ENCODE results near the gene PRKAR2A. TPM values are rescaled to one million over a fixed set of nuclear protein-coding genes. Genes with fewer than 3 reads are reported as not detected.
A peak's percentile ranks its signal among the peaks of the same experiment; 100 is the strongest.

Gene PRKAR2A
- total and polyA plus RNA-seq, 9 of the 15 experiments (the other 6 are each of a cell fraction or from before 2014, with no cell fraction given): 15.9 to 84.5 (median 37.6) TPM

DNA sequence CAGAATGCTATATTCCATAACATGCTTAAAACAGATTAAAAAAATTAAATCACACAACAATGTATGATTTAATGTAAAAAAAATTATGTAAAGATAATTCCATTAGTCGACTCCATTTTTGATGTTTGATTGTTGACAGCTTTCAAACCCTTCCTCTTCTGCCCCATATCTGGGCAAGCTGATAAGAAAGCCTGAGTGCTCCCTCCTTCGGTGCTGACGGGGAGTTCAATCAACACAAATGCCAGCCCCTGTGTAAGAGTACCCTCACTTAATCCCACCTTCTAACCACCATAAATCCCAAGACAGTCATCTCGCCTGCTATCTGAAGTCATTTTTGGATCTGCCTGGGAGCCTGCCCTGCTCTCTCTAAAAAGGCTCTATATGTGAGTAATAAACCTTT, 70.8 kb downstream of the PRKAR2A start:
- CTCF ChIA-PET (ENCODE audit: low intra/inter-chr PET ratio): no interaction called here
- TF ChIP-seq TCF3 (CRISPR knock-in tag; IDR thresholded peaks at IDR 0.05) (peak; percentile 34; the same call in 1 of the 2 replicates), GATAD2B (IDR thresholded peaks at IDR 0.05; ENCODE audit: borderline replicate concordance) (no peak), SPI1 (IDR thresholded peaks at IDR 0.05; ENCODE audit: borderline replicate concordance, low read depth, low read length) (peak; percentile 21; the same call in 1 of the 2 replicates), GTF2A2 (tag; IDR thresholded peaks at IDR 0.05) (no peak), ETV1 (tag; conservative IDR thresholded peaks at IDR 0.05; ENCODE audit: low read depth) (no peak), TRIM28 (IDR thresholded peaks at IDR 0.05) (no peak), TCF7 (IDR thresholded peaks at IDR 0.05; ENCODE audit: borderline replicate concordance) (no peak), FOXA1 (IDR thresholded peaks at IDR 0.05; ENCODE audit: borderline replicate concordance) (no peak), SAP30 (IDR thresholded peaks at IDR 0.05; ENCODE audit: borderline replicate concordance, insufficient read depth, low read depth, low read length, poor library complexity, severe bottlenecking) (no peak), KAT8 (IDR thresholded peaks at IDR 0.05; ENCODE audit: low read depth) (no peak), ZNF668 (CRISPR knock-in tag; IDR thresholded peaks at IDR 0.05) (no peak), JUNB (CRISPR knock-in tag; conservative IDR thresholded peaks at IDR 0.05) (no peak), HLTF (IDR thresholded peaks at IDR 0.05) (no peak), FOSL1 (tag; conservative IDR thresholded peaks at IDR 0.05) (no peak), ZBTB8A (IDR thresholded peaks at IDR 0.05; ENCODE audit: partially characterized antibody) (no peak), C11orf30 (IDR thresholded peaks at IDR 0.05; ENCODE audit: low read depth) (no peak), JUN (IDR thresholded peaks at IDR 0.05; ENCODE audit: borderline replicate concordance, low read depth, low read length) (no peak), JUN (CRISPR knock-in tag; IDR thresholded peaks at IDR 0.05; ENCODE audit: borderline replicate concordance) (no peak), ZNF3 (CRISPR knock-in tag; IDR thresholded peaks at IDR 0.05) (no peak)
- TF ChIP-seq, protein P1, sequence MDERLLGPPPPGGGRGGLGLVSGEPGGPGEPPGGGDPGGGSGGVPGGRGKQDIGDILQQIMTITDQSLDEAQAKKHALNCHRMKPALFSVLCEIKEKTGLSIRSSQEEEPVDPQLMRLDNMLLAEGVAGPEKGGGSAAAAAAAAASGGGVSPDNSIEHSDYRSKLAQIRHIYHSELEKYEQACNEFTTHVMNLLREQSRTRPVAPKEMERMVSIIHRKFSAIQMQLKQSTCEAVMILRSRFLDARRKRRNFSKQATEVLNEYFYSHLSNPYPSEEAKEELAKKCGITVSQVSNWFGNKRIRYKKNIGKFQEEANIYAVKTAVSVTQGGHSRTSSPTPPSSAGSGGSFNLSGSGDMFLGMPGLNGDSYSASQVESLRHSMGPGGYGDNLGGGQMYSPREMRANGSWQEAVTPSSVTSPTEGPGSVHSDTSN (CRISPR knock-in tag; IDR thresholded peaks at IDR 0.05; ENCODE audit: low read depth): no peak
- TF ChIP-seq, protein P1 (tag; conservative IDR thresholded peaks at IDR 0.05; ENCODE audit: low read depth): peak; percentile 70
- TF ChIP-seq, protein P2, sequence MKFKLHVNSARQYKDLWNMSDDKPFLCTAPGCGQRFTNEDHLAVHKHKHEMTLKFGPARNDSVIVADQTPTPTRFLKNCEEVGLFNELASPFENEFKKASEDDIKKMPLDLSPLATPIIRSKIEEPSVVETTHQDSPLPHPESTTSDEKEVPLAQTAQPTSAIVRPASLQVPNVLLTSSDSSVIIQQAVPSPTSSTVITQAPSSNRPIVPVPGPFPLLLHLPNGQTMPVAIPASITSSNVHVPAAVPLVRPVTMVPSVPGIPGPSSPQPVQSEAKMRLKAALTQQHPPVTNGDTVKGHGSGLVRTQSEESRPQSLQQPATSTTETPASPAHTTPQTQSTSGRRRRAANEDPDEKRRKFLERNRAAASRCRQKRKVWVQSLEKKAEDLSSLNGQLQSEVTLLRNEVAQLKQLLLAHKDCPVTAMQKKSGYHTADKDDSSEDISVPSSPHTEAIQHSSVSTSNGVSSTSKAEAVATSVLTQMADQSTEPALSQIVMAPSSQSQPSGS (CRISPR knock-in tag; IDR thresholded peaks at IDR 0.05): no peak

More for the DNA sequence above, 70.8 kb downstream of the PRKAR2A start:
- Histone ChIP-seq H3K4me3 (no peak overlapping the region), H4K20me1 (replicated peaks; ENCODE audit: control insufficient read depth, insufficient read depth, low read length) (no peaks in the 10 kb centered on the region), H3K27ac (ENCODE audit: extremely low read depth, low read depth, low read length) (no peak overlapping the region), H3K4me1 (replicated peaks in 1 of 2; ENCODE audit: control insufficient read depth in 2 of 2, insufficient read depth in 2 of 2, low read length in 2 of 2) (peaks cover 0 to 3% of the 10 kb centered on the region in 2 experiments; a peak in 3 of 5 replicates), H3K9me1 (ENCODE audit: control insufficient read depth, insufficient read depth, low read length) (no peaks in the 10 kb centered on the region), H3K9me3 (replicated peaks; ENCODE audit: control insufficient read depth, insufficient read depth, low read depth, low read length) (no peaks in the 10 kb centered on the region), H2AFZ (ENCODE audit: low read depth, low read length) (no peak overlapping the region), H3K27me3 (ENCODE audit: control insufficient read depth in 2 of 2, insufficient read depth in 2 of 2, low read length in 2 of 2) (no peaks in the 10 kb centered on the region), H3K4me2 (ENCODE audit: insufficient read depth, low read length) (no peak overlapping the region), H3K36me3 (ENCODE audit: control insufficient read depth, insufficient read depth, low read length) (peaks cover 14% of the 10 kb centered on the region; the same call in 2 of the 3 replicates), H3K9ac (ENCODE audit: insufficient read depth in 1 of 2, low read depth in 2 of 2, low read length in 2 of 2) (no peak overlapping the region), H3K79me2 (ENCODE audit: control insufficient read depth, insufficient read depth, low read length) (no peaks in the 10 kb centered on the region)
- FAIRE-seq (peak; percentile 46), DNase-seq (ENCODE audit: extremely low read depth in 1 of 4, low spot score in 3 of 4) (peak in 2 of 4 experiments; percentile 17 to 24), ATAC-seq (peak; percentile 75)
- intact Hi-C loops (cut with micrococcal nuclease): no loop called here
- POLR2A ChIA-PET: interaction anchor here (0.7 kb wide), 1 partner anchor 11 kb away, joined by 3 read pairs; no protein-coding TSS in a partner anchor
- in situ Hi-C loops (cut with MboI): no loop called here
- BruUV-seq (replicated peaks): no TSS peak
- 9% methylated on average over 4 of the region's 4 CpGs for WGBS (ENCODE audit: insufficient coverage, low coverage, missing lambda C conversion rate)

Measured in K562 (cell line).